Embryonic facial prominence (tissue), 1 donor: ENCODE data around the gene NPHP4.
"Not testable (repeated sequence)": the region's sequence is repeated elsewhere in the genome, so short reads cannot be mapped to it uniquely, and the experiment has no call there.

Experiments used
- DNase-seq: peaks from one replicate; pipeline ENCODE4 v3.0.0-alpha.2; 2016; ENCODE audit errors: extremely low spot score

The NPHP4 gene

DNA sequence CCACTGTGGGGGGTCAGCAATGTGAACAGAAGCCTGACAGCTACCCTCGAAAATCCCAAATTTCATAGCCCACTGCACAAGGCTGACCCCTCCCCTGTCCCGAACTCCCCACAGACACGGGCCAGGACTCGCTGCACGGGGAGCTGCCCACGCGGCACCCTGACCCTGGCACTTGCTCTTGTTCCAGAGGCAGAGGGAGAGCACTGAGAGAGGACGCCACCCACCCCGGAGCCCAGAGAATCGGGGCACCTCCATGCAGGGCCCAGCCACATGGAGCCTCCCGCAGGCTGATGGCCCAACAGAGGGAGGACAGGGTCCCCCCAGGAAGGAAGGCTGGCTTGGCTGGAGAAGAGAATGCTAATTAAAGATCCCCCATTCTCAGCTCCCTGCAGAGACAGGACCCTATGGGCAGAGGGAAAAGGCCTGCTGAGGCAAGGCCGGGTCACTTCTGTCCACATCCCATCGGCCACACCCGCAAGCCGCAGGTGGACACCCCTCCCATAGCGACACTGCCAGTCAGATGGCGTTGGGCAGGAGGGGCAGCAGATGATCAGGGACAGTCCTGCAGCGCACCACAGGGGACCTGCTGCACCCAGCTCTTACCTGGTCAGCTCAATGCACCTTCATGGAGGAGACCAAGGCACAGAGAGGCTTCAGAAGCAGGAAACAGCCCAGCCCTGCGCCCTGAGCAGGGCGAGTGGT, 136.9 kb downstream of the NPHP4 start:
- no peak for DNase-seq

DNA sequence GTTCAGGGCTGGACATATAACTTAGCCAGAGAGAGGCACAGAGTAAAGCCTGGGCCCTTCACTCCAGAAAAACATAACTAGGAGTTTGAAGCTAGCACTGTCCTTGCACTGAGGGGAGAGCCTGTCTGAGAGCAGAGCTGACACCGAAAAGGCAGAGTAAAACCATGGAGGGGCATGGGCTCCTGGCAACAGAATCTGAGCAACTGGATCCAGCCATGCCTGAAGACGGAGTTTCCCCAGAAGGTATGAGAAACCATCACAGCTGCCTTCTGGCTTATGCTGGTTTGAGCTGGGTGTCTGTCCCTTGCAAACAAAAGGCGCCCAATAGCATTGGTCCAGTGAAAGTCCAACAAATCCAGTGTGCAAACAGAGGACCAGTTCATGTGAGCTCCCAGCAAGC, 137.5 kb downstream of the NPHP4 start:
- no peak for DNase-seq

DNA sequence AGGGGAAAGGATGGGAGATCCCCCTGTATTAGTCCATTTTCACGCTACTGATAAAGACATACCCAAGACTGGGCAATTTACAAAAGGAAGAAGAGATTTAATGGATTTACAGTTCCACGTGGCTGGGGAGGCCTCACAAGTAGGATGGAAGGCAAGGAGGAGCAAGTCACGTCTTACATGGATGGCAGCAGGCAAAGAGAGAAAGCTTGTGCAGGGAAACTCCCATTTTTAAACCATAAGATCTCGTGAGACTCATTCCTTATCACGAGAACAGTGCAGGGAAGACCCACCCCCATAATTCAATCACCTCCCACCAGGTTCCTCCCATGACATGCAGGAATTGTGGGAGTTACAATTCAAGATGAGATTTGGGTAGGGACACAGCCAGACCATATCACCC, 138.4 kb downstream of the NPHP4 start:
- not testable (repeated sequence) for DNase-seq

DNA sequence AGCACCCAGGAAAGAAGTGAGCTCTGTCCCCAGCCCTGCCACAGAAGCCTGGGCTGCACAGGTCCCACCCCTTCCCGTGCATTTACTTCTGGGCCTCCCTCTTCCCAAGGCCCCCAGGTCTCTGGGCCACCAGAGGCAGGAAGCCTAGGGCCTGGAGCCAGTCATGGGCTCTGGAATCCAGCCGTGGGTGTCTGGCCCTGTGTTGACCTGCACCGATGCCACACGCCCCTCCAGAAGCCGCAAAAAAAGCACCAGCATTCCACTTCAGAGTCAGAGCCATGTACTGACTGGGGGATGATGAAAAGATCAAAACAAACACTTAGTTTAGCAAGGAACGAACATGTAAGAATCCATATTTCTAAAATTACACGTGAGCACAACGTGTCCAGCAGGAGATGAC, 141.7 kb downstream of the NPHP4 start:
- no peak for DNase-seq

DNA sequence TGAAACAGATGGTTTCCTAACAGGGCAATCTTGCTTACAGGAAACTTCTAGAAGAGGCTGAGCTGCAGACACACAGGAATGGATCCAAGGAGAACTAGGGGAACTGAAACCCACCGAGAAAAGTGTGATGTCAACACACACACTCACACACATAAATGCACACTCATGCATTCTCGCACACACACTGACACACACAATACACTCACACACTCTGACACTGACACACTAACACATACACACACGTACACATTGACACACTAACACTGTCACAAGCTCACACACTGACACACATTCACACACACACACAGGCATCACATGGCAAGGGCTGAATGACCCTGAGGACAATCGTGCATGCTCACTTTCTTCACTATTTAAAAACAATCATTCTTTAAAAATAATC, 142.7 kb downstream of the NPHP4 start:
- no peak for DNase-seq

DNA sequence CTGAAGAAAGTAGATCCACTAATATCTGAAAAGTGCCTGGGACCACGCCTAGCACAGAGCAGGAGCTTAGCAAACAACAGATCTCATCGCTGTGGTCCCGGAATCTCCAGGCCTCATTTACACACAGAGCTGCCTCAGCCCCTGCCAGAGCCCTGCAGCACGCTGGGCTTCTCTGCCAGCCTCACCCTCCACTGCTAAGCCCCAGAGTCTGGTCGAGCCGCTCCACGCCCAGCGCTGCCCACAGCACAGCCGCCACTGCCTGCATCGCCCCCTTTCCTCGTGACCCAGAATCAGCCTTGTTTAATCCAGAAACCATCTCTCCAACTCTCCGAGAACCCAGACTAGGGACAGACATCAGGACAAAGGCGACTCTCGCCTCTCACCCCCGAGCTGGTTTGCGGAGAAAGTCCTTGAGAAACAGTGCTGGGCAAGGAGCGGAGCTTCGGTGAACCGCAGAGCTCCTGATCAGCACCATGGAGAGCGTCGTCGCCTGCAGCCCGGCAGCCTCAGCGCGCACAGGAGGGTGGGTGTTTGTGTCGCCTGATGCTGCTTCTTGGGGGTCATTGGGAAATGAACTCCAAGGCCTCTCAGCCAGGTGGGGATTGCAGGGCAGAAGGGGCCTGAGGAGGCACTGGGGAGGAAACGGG, 145.1 kb downstream of the NPHP4 start:
- DNase-seq: peak; percentile 14

DNA sequence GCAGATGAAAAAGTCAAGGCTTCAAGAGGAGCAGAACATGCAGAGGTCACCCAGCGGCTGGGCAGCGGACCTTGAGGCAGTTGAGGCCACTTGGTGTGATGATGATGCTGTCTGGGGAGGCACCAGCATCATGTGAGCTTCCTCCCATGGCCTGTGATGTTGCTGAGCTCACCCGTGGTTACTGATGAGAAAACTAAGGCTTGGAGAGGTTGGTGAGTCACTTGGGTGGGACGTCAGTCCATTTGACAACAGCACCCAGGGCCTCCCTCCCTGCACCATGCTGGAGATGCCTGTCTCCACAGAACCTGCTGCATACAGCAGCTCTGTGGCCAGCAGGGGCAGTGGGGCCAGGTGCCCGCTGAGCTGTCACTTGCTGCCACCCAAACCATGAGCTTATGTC, 146.8 kb downstream of the NPHP4 start:
- DNase-seq: no peak

DNA sequence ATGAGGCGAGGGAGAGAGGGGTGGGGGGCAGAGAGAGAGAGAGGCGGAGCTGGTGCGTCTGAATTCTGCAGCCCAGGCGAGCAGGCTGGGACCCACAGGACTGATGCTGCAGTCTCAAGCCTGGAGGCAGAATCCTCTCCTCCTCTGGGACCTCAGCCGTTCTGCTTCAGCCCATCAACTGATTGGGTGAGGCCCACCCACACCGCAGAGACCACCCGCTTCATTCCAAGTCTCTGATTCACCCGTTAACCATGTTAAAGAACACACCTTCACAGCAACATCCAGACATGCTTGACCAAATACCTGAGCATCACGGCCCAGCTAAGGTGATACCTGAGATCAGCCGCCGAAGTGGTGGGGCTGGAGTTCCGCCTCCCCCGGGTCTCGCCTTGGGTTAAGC, 147.8 kb downstream of the NPHP4 start:
- DNase-seq: no peak

DNA sequence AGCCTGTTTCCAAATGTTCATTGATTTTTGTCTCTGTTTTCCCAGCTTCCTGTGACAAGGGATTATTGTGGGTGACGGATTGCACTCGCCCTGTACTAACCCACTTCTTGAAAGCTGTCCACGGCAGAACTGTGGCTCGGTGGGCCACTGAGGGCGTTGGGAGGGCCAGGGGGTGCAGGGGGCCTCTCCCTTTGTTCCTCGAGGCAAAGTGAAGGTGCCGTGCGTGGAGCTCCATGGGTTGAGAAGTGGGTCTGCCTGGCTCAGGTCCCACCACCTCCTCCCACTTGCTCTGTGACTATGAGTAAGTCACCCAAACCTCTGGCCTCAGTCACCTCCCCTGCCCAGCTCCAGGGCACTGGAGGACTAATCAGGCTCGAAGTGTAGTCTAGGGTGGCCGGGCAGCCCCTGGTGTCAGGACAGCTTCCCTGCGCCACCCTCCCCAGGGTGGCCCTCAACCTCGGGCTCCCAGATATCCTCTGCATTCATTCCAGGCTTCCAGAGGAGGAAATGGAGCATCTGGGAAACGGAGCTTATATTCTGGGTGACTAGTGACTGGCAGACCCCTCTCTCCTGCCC, 148.6 kb downstream of the NPHP4 start:
- no peak for DNase-seq

DNA sequence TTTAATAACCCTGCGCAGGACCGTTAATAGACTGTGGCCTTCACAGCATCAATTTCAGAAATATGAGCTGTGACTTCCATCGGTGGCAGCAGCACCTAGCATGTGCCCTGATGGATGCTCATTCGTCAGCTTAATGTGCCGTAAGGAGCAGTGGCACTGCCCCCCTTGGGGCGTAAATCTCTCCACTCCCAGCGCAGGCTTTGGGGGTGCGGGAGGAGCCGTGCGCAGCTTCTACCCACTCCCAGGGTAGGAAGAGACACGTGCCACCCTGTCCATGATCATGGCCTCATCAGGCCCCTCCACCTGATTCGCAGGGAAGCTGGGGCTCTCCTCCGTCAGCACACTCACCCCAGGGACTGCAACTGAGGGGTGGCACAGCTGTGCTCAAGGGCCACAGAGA, 149.5 kb downstream of the NPHP4 start:
- DNase-seq: no peak

DNA sequence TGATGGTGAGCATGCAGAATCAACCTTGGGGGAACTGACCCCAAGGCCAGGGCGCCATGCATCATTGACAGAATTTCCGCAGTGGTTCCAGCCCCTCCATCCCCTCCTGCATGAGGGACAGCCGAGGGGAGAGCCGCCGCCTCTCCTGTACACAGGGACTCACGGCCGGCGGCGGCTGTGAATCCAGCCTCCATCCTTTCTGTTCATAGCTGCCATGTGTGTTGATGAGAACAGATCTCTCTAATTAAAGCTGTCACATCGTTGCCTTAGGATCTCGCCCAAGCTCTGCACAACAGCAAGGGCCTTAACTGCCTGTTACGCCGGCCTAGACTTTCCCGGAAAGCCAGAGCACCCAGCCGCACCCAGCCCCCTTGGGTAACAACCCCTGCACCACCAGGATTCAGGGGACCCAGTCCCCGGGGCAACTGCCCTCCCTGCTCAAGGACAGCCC, 151.6 kb downstream of the NPHP4 start:
- no peak for DNase-seq

DNA sequence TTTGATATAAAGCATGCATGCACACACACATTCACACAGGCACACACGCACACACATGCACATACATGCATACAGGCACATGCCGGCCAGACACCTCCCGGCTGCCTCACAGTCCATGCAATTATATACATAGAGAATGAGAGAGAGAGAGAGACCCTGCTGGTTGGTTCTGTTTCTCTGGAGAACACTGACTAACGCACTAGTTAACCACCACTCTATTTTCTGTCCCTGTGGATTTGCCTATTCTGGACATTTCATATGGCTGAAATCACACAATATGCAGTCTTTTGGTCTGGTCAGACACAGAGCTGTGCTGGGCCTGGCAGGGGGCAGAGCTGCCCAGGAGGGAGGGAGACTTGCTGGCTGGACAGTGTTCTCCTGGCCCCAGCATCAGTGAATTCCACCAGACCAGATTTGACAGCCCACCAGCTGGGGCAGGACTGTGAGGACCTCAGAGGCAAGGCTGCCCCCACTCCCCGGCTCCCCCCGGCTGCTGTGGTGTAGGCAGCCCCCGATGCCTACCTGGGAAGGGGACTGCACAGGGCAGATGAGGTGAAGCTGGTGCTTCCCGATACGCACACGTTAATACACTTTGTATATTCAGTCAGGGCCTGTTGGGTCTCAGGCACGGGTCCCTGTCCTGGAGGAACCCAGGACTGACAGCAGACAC, 152.2 kb downstream of the NPHP4 start:
- DNase-seq: no peak

DNA sequence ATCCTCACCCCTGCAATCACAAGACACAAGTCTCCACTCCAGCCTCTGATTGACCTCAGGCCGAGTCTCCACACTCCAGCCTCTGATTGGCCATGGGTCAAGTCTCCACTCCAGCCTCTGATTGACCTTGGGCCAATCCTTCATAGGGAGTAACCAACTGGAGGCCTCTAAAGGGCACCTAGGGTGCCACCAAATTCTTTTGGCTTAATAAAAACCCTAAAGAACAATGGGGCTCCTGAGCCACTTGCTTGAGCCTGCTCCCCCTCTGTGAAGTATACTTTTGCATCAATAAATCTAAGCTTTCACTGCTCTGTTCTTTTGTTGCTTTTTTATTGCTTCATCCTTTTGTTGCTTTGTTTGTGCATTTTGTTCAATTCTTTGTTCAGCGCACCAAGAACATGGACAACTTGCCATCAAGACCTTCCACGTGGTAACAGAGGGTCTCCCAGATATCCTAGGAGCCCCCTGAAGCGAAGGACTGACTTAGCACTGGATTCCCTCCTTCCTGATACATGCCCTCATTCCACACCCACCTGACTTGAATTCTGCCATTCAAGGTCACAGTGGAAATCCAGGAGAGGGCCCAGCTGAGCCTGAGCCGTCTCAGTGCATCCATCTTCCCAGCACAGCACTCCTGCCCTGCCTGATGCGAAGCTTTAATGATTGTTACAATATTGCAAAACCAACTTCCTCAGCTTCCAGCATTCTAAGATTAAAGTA, 152.9 kb downstream of the NPHP4 start:
- DNase-seq: no peak

DNA sequence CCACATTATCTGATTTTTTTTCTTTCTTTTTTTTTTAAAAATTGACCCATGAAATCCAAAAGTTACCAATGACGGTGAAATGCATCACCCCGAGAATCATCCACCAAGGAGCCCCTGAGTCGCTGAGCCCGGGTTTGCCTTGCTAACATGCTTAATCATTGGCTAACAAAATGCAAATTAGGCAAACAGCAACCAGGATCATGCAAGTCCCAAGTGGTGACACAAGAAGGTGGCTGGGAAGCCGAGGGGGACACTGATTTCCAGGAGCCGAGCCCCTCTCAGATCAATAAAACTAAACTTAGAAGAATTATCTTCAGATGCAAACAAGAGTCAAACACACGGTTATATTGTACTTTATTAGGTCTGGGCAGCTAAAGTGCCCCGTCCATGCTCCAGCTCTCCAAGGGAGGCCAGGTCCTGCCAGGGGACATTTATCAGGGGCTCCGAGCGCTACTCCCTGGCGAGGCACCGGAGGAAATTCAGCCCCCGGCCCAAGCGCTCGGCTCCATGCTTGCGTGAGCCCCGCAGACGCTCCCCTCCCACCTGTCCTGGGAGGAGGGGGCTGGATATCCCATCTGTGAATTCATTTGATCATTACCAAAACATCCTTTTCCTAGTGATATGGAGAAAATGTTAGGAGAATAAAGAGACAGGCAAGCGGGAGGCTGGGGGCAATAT, 154.1 kb downstream of the NPHP4 start:
- DNase-seq: no peak

DNA sequence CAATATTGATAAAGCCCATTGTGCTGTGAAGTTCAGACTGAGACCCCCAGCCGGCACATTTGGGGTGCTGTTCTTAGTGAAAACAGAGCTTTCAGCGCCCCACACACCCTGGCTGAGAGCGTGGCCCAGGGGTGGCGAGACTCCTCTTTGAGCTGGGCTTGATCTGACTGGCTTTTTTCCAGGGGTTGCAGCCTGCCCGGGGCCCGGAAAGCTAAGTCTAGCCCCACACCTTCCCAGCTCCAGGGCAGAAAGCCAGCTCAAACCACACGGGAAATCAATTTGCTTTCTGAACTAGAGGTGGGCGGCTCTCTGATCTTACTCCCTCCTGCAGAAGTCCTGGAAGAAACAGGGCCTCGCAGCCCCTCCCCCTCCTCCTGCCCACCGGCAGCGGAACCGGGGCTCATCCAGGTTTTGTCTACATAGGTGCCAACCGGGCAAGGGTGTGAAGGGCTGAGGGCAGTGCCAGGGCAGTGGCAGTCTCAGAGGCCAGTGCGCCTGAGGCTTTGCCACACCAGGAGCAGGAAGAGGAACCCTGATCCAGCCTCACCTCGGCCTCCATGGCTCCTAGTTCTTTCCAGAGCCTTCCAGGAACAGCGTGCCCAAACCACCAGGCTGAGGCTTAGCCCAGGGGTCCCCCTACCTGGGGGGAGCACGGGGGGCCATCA, 155.3 kb downstream of the NPHP4 start:
- DNase-seq: no peak

DNA sequence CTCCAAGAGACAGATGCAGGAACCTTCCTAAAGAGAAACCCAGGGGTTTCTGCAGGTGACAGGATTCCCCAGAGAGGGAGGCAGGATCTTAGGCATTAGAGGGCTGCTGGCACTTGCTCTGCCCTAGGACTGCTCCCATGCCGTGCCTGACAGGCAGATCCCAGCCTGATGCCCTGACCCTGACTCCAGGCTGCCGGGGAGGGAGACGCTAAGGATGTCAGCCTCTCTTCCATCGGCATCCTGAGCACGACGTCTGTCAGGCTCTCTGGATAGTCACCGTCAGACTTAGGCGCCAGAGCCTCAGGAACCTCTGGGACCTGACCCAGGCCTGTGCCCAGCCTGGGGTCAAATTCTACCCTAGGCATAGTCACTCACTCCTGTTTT, 157.1 kb downstream of the NPHP4 start:
- no peak for DNase-seq

DNA sequence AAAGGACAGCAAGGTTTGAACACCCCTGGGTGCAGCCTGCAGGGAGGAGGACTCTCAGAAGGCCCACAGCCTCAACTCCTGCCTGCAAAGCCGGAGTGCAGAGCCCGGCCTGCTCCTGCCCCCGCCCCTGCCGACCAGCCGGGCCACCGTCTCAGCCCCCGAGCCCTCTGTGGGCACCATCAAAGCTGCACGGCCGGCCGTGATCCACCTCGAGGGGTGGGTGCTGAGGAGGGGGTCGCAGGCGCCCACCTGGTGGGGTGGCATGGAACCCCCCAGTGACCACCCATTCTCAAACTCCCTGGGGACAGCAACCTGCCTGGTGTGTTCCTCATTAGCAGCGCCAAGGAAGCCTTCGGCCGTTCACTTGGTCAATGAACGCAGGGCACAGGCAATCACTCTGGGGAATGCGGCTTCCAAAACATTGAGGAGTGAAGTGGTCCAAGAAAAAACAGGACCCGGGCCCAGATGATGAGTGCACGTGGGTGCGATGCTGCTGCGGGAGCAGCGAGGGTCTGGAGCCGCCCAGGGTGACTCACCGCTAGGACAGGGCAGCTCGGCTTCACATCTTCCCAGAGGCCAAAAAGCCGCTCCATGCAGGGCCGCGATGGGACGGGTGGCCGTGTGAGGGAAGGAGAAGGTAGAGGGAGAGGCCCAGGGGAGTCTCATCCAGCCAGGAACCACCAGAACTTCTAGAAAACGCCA, 157.6 kb downstream of the NPHP4 start:
- no peak for DNase-seq

DNA sequence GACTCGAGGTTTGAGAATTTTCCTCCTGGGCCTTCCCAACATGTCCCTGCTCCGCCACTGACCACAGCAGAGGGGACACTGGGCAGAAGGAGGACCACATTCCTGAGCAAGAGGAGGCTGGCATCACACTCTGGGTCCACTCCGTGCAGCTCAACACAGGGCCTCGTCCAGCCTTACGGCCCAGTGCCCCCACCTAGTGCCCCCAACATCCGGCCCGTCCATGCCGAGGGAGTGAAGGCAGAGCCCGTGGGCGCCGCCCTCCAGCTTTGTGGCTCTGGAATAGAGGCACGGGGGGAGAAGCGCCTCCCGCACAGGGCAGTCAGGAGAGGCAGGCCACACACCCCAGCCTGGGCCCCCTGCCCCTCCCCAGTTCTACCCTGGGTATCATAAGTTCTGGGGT, 158.3 kb downstream of the NPHP4 start:
- DNase-seq: no peak

DNA sequence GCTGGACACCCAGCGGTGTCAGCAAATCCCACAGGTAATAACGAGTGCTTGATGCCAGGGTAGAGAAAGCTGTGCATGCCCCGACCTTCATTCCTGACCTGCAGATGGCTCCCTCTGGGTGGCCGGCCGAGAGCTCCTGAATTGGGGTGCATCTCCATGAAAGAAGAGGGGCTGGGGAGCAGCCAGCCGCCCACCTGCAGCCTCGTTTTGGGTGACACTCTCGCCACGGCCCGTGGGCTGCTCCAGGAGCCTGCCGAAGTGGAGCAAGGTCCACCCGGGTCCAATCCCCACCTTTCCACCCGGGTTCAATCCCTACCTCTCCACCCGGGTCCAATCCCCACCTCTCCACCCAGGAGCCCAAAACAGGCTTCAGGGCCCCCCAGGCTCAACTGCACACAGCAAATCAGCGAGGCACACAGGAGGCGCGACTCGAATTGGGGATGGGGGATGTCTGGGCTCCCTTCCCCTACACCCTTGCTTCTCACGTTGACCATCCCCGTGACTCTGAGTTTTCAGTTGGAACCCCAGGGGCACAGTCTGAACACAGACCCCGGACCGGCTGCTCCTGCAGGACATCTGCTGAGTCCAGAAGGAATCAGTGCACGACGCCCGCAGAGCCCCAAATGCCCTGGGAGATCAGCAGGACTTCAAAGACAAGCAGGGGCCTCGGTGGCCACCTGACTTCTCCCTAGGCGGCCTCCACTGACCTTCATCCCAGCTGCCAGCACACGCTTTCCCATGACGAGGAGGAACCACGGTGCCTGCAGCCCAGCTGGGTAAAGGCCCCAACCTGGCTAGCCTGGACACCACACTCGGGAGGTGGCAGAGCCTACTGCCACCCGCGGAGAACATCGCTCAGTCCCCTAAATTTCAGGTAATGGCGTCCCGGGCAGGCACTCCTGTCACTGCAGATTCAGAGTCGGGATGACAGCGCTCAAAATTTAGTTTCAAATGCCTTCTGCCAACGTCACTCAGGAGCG, 159.0 kb downstream of the NPHP4 start:
- DNase-seq: no peak
